Esophagus muscularis mucosa (tissue), 3 donors: ENCODE data around the gene FAM222B.

Experiments
- CTCF ChIP-seq, 3 experiments: fragments of 200-600 bp in 2 of 3; fragments of 450-650 bp in 1 of 3; sonication (generic) in 2 of 3; IDR thresholded peaks; one replicate each; pipeline ENCODE4 v1.5.1; 2017 to 2019; ENCODE audit warnings: antibody characterized with exemption in 3 of 3, mild to moderate bottlenecking in 2 of 3, moderate library complexity in 1 of 3
- POLR2AphosphoS5 ChIP-seq, 2 donors: sonication (generic); formaldehyde crosslinking; IDR thresholded peaks; one replicate each; pipeline ENCODE4 v1.6.1; 2017; ENCODE audit warnings: antibody characterized with exemption in 2 of 2

- TF ChIP-seq POLR2AphosphoS5 (IDR thresholded peaks at IDR 0.05) (peak; percentile 50 to 81), CTCF (IDR thresholded peaks at IDR 0.05) (peak in 1 of 3 experiments; percentile 5)
Observed at GRCh38 chr17:28812091-28812747, 30.4 kb downstream of the FAM222B start.
